GM12878 (cell line): ENCODE data around the gene DISC1. TPM values are rescaled to one million over a fixed set of nuclear protein-coding genes. Genes with fewer than 3 reads are reported as not detected.

Experiments used
- ATAC-seq: fragments of 200-7000 bp; cut with Tn5 transposase; 3 replicates; pipeline ENCODE4 v1.9.1; 2020; ENCODE audit warnings: mild to moderate bottlenecking, moderate library complexity
- BruUV-seq: library from RNA; stranded (reverse); fragments of 400-500 nt; replicated peaks from 2 replicates; lab custom pipeline; 2021; lab: Mats Ljungman, UMichigan
- CTCF ChIA-PET: fragments of 300-600 bp; sonication (Branson Sonifier 250); formaldehyde crosslinking; extraction: SDS; loops from one replicate; lab custom pipeline; 2021; ENCODE audit warnings: inconsistent platforms; lab: Yijun Ruan, JAX
- POLR2A ChIA-PET: fragments of 350-600 bp; formaldehyde crosslinking; extraction: SDS; loops from one replicate; lab custom pipeline; 2021; ENCODE audit warnings: inconsistent platforms; lab: Charles Lee
- RAD21 ChIA-PET: fragments of 300-600 bp; sonication (Branson Sonifier 250); formaldehyde crosslinking; loops from one replicate; lab custom pipeline; 2023; ENCODE audit warnings: antibody characterized with exemption; ENCODE audit not compliant: unreplicated experiment; lab: Charles Lee
- SMC1A ChIA-PET: fragments of 300-600 bp; sonication (Branson Sonifier 250); formaldehyde crosslinking; loops from one replicate; lab custom pipeline; 2023; ENCODE audit not compliant: unreplicated experiment, uncharacterized antibody; lab: Charles Lee
- DNase-seq: peaks from one replicate; pipeline ENCODE4 v3.0.0-alpha.2; 2011; ENCODE audit warnings: low read depth, low spot score
- FAIRE-seq: peaks from 3 replicates; lab custom pipeline; 2011; peaks lifted over from hg19 to GRCh38; lab: Jason Lieb, UNC
- H2AFZ ChIP-seq: 2 replicates; pipeline ENCODE4 v1.6.0; 2011; ENCODE audit warnings: low read depth, low read length, control low read depth; ENCODE audit not compliant: control insufficient read depth
- H3K27ac ChIP-seq: 2 replicates; pipeline ENCODE4 v1.5.1; 2011; ENCODE audit warnings: control low read depth; ENCODE audit not compliant: control insufficient read depth, insufficient read depth
- H3K27me3 ChIP-seq, 2 experiments: replicated peaks in 1 of 2; 2 replicates each; pipeline versions ENCODE4 v1.6.0 to v1.6.1; 2011; ENCODE audit warnings: low read length in 1 of 2; ENCODE audit not compliant: control insufficient read depth in 2 of 2, insufficient read depth in 2 of 2
- H3K36me3 ChIP-seq, 2 experiments: 2 replicates each; pipeline ENCODE4 v1.5.1; 2011; ENCODE audit warnings: low read length in 1 of 2; ENCODE audit not compliant: control insufficient read depth in 2 of 2, insufficient read depth in 2 of 2
- H3K4me1 ChIP-seq: 2 replicates; pipeline ENCODE4 v1.6.1; 2011; ENCODE audit warnings: mild to moderate bottlenecking, low read length, moderate library complexity, mixed read lengths; ENCODE audit not compliant: control insufficient read depth, insufficient read depth
- H3K4me2 ChIP-seq: 2 replicates; pipeline ENCODE4 v1.6.0; 2011; ENCODE audit warnings: control low read depth; ENCODE audit not compliant: control insufficient read depth, insufficient read depth
- H3K4me3 ChIP-seq: fragments of 200-600 bp; sonication (generic); 2 replicates; pipeline ENCODE4 v1.5.1; 2016
- H3K79me2 ChIP-seq: 2 replicates; pipeline ENCODE4 v1.6.0; 2011; ENCODE audit warnings: low read length; ENCODE audit not compliant: control insufficient read depth, insufficient read depth
- H3K9ac ChIP-seq: 2 replicates; pipeline ENCODE4 v1.8.0; 2011; ENCODE audit warnings: low read length, control low read depth, mixed read lengths; ENCODE audit not compliant: control insufficient read depth, insufficient read depth
- H3K9me3 ChIP-seq: replicated peaks from 3 replicates; pipeline ENCODE4 v1.5.1; 2011; ENCODE audit warnings: mild to moderate bottlenecking, low read length; ENCODE audit not compliant: control insufficient read depth, insufficient read depth
- H4K20me1 ChIP-seq: 2 replicates; pipeline ENCODE4 v1.6.0; 2011; ENCODE audit not compliant: control insufficient read depth, insufficient read depth
- ATF3 ChIP-seq: IDR thresholded peaks from 2 replicates; pipeline ENCODE4 v1.6.1; 2011; ENCODE audit warnings: low read depth, mild to moderate bottlenecking, low read length, moderate library complexity, borderline replicate concordance; ENCODE audit errors: extremely low read depth
- BCLAF1 ChIP-seq: fragments of 450-650 bp; IDR thresholded peaks from 2 replicates; pipeline ENCODE4 v1.6.1; 2017; ENCODE audit warnings: antibody characterized with exemption, mild to moderate bottlenecking, moderate library complexity
- CBX5 ChIP-seq: sonication (generic); IDR thresholded peaks from 2 replicates; pipeline ENCODE4 v1.6.1; 2016; ENCODE audit warnings: low read depth, moderate library complexity, mild to moderate bottlenecking, inconsistent platforms
- CREM ChIP-seq: IDR thresholded peaks from 2 replicates; pipeline ENCODE4 v1.6.1; 2014; ENCODE audit warnings: antibody characterized with exemption, low read depth
- JUNB ChIP-seq: IDR thresholded peaks from 2 replicates; pipeline ENCODE4 v1.6.1; 2016; ENCODE audit warnings: antibody characterized with exemption, mild to moderate bottlenecking
- RB1 ChIP-seq: fragments of 450-650 bp; formaldehyde crosslinking; IDR thresholded peaks from 2 replicates; pipeline ENCODE4 v1.6.1; 2017; ENCODE audit warnings: mild to moderate bottlenecking, borderline replicate concordance
- RCOR1 ChIP-seq: conservative IDR thresholded peaks from 2 replicates; pipeline ENCODE4 v1.6.1; 2012; ENCODE audit warnings: low read depth, low read length, improper control_type of control experiment
- SREBF1 ChIP-seq: IDR thresholded peaks from 2 replicates; pipeline ENCODE4 v1.6.1; 2012; ENCODE audit warnings: mild to moderate bottlenecking, low read length
- STAT1 ChIP-seq: fragments of 450-650 bp; conservative IDR thresholded peaks from 2 replicates; pipeline ENCODE4 v1.6.1; 2014; ENCODE audit warnings: antibody characterized with exemption, mild to moderate bottlenecking
- TARDBP ChIP-seq: IDR thresholded peaks from 2 replicates; pipeline ENCODE4 v1.6.1; 2016; ENCODE audit warnings: borderline replicate concordance
- WGBS: methylation state at CpG from one replicate; pipeline ENCODE4 v1.1.6; 2016; ENCODE audit warnings: low lambda C conversion rate; ENCODE audit not compliant: insufficient replicate concordance, insufficient coverage; ENCODE audit errors: missing lambda C conversion rate; 5-methylcytosine and 5-hydroxymethylcytosine counted together
- in situ Hi-C: fragments of 300-500 bp; cut with MboI; formaldehyde crosslinking; loops from 9 replicates; pipeline ENCODE4 v1.14.3; 2018; ENCODE audit warnings: mixed read lengths
- intact Hi-C: fragments of 100-400 bp; cut with micrococcal nuclease; formaldehyde crosslinking; loops from one replicate; pipeline ENCODE4 v1.14.2; 2022; ENCODE audit not compliant: unreplicated experiment
- polyA plus RNA-seq, 11 experiments: library from polyadenylated mRNA; depleted of rRNA in 4 of 11; unstranded in 6 of 11; stranded (reverse) in 5 of 11; fragments of >200 nt; fragmentation: Nextera tagmentation in 4 of 11; fragmentation: Illumina TruSeq in 1 of 11; extraction: Ambion mirVana in 4 of 11; extraction: Trizol in 1 of 11; gene quantifications; 1 replicate in 1 of 11; 2 replicates in 10 of 11; pipeline versions ENCODE4 v1.2.1 to v1.2.3, GENCODE V29; 2011 to 2016; ENCODE audit warnings: inconsistent platforms in 2 of 11, missing spikeins in 2 of 11, low read depth in 1 of 11
- total RNA-seq, 4 experiments: library from RNA; depleted of rRNA in 3 of 4; stranded (reverse); fragments of >200 nt in 3 of 4; fragmentation: Illumina TruSeq in 1 of 4; extraction: Trizol in 1 of 4; gene quantifications; 2 replicates each; pipeline versions ENCODE4 v1.2.1 to v1.2.3, GENCODE V29; 2013 to 2021
- TF ChIP-seq, protein P1 (sequence below): fragments of 450-650 bp; IDR thresholded peaks from 2 replicates; pipeline ENCODE4 v1.6.1; 2016; ENCODE audit warnings: mild to moderate bottlenecking, moderate library complexity, borderline replicate concordance
- TF ChIP-seq, protein P2 (sequence below): IDR thresholded peaks from 2 replicates; pipeline ENCODE4 v1.6.1; 2012; ENCODE audit warnings: low read length, inconsistent platforms
- TF ChIP-seq, protein P3 (sequence below): IDR thresholded peaks from 2 replicates; pipeline ENCODE4 v1.6.1; 2012; ENCODE audit warnings: low read depth, low read length, improper control_type of control experiment

Gene DISC1
- total and polyA plus RNA-seq, 10 of the 15 experiments (the other 5 are each of a cell fraction or from before 2014, with no cell fraction given) = 0.05 to 0.72 (median 0.19) TPM; not detected in 1

DNA sequence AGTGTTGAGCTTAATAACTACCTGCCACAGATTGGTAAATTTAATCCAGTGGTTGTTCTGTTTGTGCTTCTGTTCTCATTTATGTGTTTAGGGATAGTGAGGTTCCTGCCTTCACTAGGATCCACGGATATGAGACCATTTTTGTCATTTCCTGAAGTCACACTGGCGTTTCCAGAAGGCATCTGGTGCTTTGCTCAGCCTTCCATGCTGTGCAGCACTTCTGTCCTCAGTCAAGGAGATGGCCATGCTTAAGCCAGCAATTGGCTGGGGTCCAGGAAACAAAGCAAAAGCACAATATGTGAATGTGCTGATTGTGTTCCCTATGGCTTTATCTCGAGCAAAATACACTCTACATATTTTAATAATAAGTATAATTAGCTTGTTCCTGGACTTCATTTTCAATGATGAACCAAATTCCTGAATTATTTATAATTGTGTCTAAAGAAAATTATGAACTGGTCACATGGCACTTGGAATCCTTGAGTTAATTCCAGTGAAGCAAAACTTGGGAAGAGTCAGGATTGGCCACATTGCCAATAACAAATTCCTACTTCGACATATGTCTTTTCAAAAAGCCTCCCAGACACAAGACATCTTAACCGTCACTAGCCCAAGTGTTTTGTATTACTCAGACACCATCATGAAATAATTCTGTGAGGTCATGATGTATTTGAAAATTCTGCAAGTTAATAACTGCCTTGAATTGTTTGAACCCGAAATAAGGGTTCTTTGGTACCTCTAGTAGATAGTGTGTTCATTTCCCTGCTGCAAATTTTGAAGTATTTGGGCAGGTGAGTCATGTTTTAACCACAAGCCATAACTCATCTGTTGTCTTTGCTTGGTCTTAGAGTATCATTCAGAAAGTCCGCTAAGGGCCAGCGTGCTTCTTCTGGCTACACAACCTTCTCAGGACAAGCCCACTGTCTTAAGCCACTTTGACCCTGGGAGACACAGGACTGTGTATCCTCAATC is 412.4 kb downstream of the DISC1 start:
- ChIA-PET POLR2A (no interaction called here), CTCF (no interaction called here), SMC1A (no interaction called here), RAD21 (no interaction called here)
- Histone ChIP-seq H3K36me3 (no peaks in the 10 kb centered on the region), H3K4me1 (no peaks in the 10 kb centered on the region), H4K20me1 (no peaks in the 10 kb centered on the region), H3K79me2 (no peaks in the 10 kb centered on the region), H3K9me3 (no peaks in the 10 kb centered on the region), H3K27me3 (no peaks in the 10 kb centered on the region), H3K4me3 (no peak overlapping the region), H3K27ac (no peak overlapping the region), H3K9ac (no peak overlapping the region), H2AFZ (no peak overlapping the region), H3K4me2 (no peak overlapping the region)
- in situ Hi-C loops (no loop called here), intact Hi-C loops (no loop called here)
- ATAC-seq = no peak
- BruUV-seq = no TSS peak
- FAIRE-seq = no peak
- DNase-seq = no peak
- 30% methylated on average over 8 of the region's 8 CpGs for WGBS
- TF ChIP-seq, protein P1, sequence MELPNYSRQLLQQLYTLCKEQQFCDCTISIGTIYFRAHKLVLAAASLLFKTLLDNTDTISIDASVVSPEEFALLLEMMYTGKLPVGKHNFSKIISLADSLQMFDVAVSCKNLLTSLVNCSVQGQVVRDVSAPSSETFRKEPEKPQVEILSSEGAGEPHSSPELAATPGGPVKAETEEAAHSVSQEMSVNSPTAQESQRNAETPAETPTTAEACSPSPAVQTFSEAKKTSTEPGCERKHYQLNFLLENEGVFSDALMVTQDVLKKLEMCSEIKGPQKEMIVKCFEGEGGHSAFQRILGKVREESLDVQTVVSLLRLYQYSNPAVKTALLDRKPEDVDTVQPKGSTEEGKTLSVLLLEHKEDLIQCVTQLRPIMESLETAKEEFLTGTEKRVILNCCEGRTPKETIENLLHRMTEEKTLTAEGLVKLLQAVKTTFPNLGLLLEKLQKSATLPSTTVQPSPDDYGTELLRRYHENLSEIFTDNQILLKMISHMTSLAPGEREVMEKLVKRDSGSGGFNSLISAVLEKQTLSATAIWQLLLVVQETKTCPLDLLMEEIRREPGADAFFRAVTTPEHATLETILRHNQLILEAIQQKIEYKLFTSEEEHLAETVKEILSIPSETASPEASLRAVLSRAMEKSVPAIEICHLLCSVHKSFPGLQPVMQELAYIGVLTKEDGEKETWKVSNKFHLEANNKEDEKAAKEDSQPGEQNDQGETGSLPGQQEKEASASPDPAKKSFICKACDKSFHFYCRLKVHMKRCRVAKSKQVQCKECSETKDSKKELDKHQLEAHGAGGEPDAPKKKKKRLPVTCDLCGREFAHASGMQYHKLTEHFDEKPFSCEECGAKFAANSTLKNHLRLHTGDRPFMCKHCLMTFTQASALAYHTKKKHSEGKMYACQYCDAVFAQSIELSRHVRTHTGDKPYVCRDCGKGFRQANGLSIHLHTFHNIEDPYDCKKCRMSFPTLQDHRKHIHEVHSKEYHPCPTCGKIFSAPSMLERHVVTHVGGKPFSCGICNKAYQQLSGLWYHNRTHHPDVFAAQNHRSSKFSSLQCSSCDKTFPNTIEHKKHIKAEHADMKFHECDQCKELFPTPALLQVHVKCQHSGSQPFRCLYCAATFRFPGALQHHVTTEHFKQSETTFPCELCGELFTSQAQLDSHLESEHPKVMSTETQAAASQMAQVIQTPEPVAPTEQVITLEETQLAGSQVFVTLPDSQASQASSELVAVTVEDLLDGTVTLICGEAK = no peak
- TF ChIP-seq RCOR1 (no peak), BCLAF1 (no peak), JUNB (no peak), CBX5 (no peak), SREBF1 (no peak), TARDBP (no peak), RB1 (no peak), STAT1 (no peak), ATF3 (no peak), CREM (no peak)
- TF ChIP-seq, protein P2, sequence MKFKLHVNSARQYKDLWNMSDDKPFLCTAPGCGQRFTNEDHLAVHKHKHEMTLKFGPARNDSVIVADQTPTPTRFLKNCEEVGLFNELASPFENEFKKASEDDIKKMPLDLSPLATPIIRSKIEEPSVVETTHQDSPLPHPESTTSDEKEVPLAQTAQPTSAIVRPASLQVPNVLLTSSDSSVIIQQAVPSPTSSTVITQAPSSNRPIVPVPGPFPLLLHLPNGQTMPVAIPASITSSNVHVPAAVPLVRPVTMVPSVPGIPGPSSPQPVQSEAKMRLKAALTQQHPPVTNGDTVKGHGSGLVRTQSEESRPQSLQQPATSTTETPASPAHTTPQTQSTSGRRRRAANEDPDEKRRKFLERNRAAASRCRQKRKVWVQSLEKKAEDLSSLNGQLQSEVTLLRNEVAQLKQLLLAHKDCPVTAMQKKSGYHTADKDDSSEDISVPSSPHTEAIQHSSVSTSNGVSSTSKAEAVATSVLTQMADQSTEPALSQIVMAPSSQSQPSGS = no peak
- TF ChIP-seq, protein P3, sequence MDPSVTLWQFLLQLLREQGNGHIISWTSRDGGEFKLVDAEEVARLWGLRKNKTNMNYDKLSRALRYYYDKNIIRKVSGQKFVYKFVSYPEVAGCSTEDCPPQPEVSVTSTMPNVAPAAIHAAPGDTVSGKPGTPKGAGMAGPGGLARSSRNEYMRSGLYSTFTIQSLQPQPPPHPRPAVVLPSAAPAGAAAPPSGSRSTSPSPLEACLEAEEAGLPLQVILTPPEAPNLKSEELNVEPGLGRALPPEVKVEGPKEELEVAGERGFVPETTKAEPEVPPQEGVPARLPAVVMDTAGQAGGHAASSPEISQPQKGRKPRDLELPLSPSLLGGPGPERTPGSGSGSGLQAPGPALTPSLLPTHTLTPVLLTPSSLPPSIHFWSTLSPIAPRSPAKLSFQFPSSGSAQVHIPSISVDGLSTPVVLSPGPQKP = no peak
